Liver (tissue), 3 donors: ENCODE measurements around the gene EEF2K.
"Not testable (repeated sequence)": the region's sequence is repeated elsewhere in the genome, so short reads cannot be mapped to it uniquely, and the experiment has no call there.

Source experiments
- EGR1 ChIP-seq, 2 donors: IDR thresholded peaks; 2 replicates each; pipeline ENCODE4 v1.6.1; 2016 to 2018; ENCODE audit warnings: antibody characterized with exemption in 2 of 2, low read depth in 2 of 2
- FOXA1 ChIP-seq: IDR thresholded peaks from 2 replicates; pipeline ENCODE4 v1.6.1; 2016; ENCODE audit warnings: antibody characterized with exemption
- HNF4A ChIP-seq, 2 donors: conservative IDR thresholded peaks; 2 replicates each; pipeline ENCODE4 v1.6.1; 2016; ENCODE audit warnings: antibody characterized with exemption in 2 of 2, mild to moderate bottlenecking in 2 of 2
- NR2F2 ChIP-seq: IDR thresholded peaks from 2 replicates; pipeline ENCODE4 v1.6.1; 2016; ENCODE audit warnings: antibody characterized with exemption
- RAD21 ChIP-seq, 2 donors: IDR thresholded peaks; 2 replicates each; pipeline ENCODE4 v1.6.1; 2016; ENCODE audit warnings: antibody characterized with exemption in 2 of 2, mild to moderate bottlenecking in 2 of 2
- RXRA ChIP-seq, 2 donors: IDR thresholded peaks; 2 replicates each; pipeline ENCODE4 v1.6.1; 2017 to 2018; ENCODE audit warnings: antibody characterized with exemption in 2 of 2, mild to moderate bottlenecking in 1 of 2
- SP1 ChIP-seq: IDR thresholded peaks from 2 replicates; pipeline ENCODE4 v1.6.1; 2018; ENCODE audit warnings: antibody characterized with exemption, mild to moderate bottlenecking
- TAF1 ChIP-seq: conservative IDR thresholded peaks from 2 replicates; pipeline ENCODE4 v1.6.1; 2016; ENCODE audit warnings: antibody characterized with exemption, mild to moderate bottlenecking
- YY1 ChIP-seq: IDR thresholded peaks from 2 replicates; pipeline ENCODE4 v1.6.1; 2016; ENCODE audit warnings: antibody characterized with exemption, mild to moderate bottlenecking
- TF ChIP-seq, protein P1 (sequence below): fragments of 150-350 bp; IDR thresholded peaks from 2 replicates; pipeline ENCODE4 v1.5.1; 2017; ENCODE audit warnings: improper control_type of control experiment, low read depth, low read length; ENCODE audit not compliant: missing input control
- TF ChIP-seq, protein P2 (sequence below): IDR thresholded peaks from 2 replicates; pipeline ENCODE4 v1.6.1; 2016; ENCODE audit warnings: antibody characterized with exemption
- TF ChIP-seq, protein P3 (sequence below): IDR thresholded peaks from 2 replicates; pipeline ENCODE4 v1.6.1; 2016; ENCODE audit warnings: antibody characterized with exemption, mild to moderate bottlenecking
- donor health status: healthy.
- donor health status: healthy.

DNA sequence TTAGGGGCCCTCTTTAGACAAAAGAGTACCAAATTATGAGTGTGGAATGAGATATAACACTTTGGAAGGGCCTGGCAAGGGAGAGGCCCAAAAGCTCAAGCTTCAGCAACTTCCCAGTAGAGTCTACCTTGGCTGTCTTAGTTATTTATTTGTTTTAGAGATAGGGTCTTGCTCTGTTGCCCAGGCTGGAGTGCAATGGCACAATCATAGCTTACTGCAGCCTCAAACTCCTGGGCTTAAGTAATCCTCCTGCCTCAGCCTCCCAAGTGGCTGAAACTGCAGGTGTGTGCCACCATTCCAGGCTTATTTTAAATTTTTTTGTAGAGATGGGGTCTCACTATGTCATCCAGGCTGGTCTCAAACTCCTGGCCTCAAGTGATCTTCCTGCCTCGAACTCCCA, 33.4 kb upstream of the EEF2K start:
- TF ChIP-seq YY1; NR2F2; EGR1 (IDR thresholded peaks at IDR 0.05; ENCODE audit: low read depth in 2 of 2); SP1; RAD21 (IDR thresholded peaks at IDR 0.05); HNF4A (conservative IDR thresholded peaks at IDR 0.05); FOXA1; TAF1; RXRA (IDR thresholded peaks at IDR 0.05): not testable (repeated sequence)
- TF ChIP-seq, protein P1, sequence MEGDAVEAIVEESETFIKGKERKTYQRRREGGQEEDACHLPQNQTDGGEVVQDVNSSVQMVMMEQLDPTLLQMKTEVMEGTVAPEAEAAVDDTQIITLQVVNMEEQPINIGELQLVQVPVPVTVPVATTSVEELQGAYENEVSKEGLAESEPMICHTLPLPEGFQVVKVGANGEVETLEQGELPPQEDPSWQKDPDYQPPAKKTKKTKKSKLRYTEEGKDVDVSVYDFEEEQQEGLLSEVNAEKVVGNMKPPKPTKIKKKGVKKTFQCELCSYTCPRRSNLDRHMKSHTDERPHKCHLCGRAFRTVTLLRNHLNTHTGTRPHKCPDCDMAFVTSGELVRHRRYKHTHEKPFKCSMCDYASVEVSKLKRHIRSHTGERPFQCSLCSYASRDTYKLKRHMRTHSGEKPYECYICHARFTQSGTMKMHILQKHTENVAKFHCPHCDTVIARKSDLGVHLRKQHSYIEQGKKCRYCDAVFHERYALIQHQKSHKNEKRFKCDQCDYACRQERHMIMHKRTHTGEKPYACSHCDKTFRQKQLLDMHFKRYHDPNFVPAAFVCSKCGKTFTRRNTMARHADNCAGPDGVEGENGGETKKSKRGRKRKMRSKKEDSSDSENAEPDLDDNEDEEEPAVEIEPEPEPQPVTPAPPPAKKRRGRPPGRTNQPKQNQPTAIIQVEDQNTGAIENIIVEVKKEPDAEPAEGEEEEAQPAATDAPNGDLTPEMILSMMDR: not testable (repeated sequence)
- TF ChIP-seq, protein P2, sequence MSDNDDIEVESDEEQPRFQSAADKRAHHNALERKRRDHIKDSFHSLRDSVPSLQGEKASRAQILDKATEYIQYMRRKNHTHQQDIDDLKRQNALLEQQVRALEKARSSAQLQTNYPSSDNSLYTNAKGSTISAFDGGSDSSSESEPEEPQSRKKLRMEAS: not testable (repeated sequence)
- TF ChIP-seq, protein P3, sequence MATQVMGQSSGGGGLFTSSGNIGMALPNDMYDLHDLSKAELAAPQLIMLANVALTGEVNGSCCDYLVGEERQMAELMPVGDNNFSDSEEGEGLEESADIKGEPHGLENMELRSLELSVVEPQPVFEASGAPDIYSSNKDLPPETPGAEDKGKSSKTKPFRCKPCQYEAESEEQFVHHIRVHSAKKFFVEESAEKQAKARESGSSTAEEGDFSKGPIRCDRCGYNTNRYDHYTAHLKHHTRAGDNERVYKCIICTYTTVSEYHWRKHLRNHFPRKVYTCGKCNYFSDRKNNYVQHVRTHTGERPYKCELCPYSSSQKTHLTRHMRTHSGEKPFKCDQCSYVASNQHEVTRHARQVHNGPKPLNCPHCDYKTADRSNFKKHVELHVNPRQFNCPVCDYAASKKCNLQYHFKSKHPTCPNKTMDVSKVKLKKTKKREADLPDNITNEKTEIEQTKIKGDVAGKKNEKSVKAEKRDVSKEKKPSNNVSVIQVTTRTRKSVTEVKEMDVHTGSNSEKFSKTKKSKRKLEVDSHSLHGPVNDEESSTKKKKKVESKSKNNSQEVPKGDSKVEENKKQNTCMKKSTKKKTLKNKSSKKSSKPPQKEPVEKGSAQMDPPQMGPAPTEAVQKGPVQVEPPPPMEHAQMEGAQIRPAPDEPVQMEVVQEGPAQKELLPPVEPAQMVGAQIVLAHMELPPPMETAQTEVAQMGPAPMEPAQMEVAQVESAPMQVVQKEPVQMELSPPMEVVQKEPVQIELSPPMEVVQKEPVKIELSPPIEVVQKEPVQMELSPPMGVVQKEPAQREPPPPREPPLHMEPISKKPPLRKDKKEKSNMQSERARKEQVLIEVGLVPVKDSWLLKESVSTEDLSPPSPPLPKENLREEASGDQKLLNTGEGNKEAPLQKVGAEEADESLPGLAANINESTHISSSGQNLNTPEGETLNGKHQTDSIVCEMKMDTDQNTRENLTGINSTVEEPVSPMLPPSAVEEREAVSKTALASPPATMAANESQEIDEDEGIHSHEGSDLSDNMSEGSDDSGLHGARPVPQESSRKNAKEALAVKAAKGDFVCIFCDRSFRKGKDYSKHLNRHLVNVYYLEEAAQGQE: not testable (repeated sequence)
